ENCODE results near the gene CACNB4. TPM values are rescaled to one million over a fixed set of nuclear protein-coding genes. Genes with fewer than 3 reads are reported as not detected.

Gene CACNB4
- total RNA-seq, 4 donors from 2014 or later = 0.88 to 4.6 (median 2.6) TPM

- H3K27ac ChIP-seq = no peak overlapping the region
- H3K36me3 ChIP-seq = no peaks in the 10 kb centered on the region
- no peaks in the 10 kb centered on the region for H3K27me3 ChIP-seq
- no peak overlapping the region for H3K4me3 ChIP-seq
- H3K4me1 ChIP-seq = no peaks in the 10 kb centered on the region
- no peaks in the 10 kb centered on the region for H3K9me3 ChIP-seq
- no peak for DNase-seq
- TF ChIP-seq POLR2A (IDR thresholded peaks at IDR 0.05) (no peak), CTCF (IDR thresholded peaks at IDR 0.05) (no peak)
Observed at GRCh38 chr2:152088006-152088405, 10.8 kb downstream of the CACNB4 start.

- Histone ChIP-seq H3K27ac (no peak overlapping the region), H3K36me3 (no peaks in the 10 kb centered on the region), H3K9me3 (no peaks in the 10 kb centered on the region), H3K4me3 (no peak overlapping the region), H3K4me1 (no peaks in the 10 kb centered on the region), H3K27me3 (no peaks in the 10 kb centered on the region)
- TF ChIP-seq CTCF (IDR thresholded peaks at IDR 0.05) = no peak
- no peak for TF ChIP-seq POLR2A (IDR thresholded peaks at IDR 0.05)
- DNase-seq = no peak
Observed at GRCh38 chr2:152086231-152086630, 12.6 kb downstream of the CACNB4 start.

GRCh38 chr2:152084076-152084475, 14.8 kb downstream of the CACNB4 start:
- Histone ChIP-seq H3K9me3 (no peaks in the 10 kb centered on the region), H3K36me3 (no peaks in the 10 kb centered on the region)
- no peak for DNase-seq

GRCh38 chr2:152083202-152083875, 15.5 kb downstream of the CACNB4 start:
- no peak for DNase-seq
- H3K27me3 ChIP-seq = no peaks in the 10 kb centered on the region
- H3K27ac ChIP-seq = no peak overlapping the region
- TF ChIP-seq CTCF (IDR thresholded peaks at IDR 0.05) (no peak), POLR2A (IDR thresholded peaks at IDR 0.05) (no peak)
- H3K36me3 ChIP-seq = no peaks in the 10 kb centered on the region
- no peak overlapping the region for H3K4me3 ChIP-seq
- no peaks in the 10 kb centered on the region for H3K9me3 ChIP-seq
- no peaks in the 10 kb centered on the region for H3K4me1 ChIP-seq

More at GRCh38 chr2:152084076-152084475, 14.8 kb downstream of the CACNB4 start:
- TF ChIP-seq CTCF (IDR thresholded peaks at IDR 0.05) = no peak
- no peak for TF ChIP-seq POLR2A (IDR thresholded peaks at IDR 0.05)
- H3K4me1 ChIP-seq = no peaks in the 10 kb centered on the region
- no peaks in the 10 kb centered on the region for H3K27me3 ChIP-seq
- H3K27ac ChIP-seq = no peak overlapping the region
- H3K4me3 ChIP-seq = no peak overlapping the region

GRCh38 chr2:152078662-152079061, 20.2 kb downstream of the CACNB4 start:
- no peaks in the 10 kb centered on the region for H3K9me3 ChIP-seq
- no peak for TF ChIP-seq POLR2A (IDR thresholded peaks at IDR 0.05)
- TF ChIP-seq CTCF (IDR thresholded peaks at IDR 0.05) = no peak
- H3K4me1 ChIP-seq = no peaks in the 10 kb centered on the region
- H3K4me3 ChIP-seq = no peak overlapping the region
- no peaks in the 10 kb centered on the region for H3K27me3 ChIP-seq
- no peaks in the 10 kb centered on the region for H3K36me3 ChIP-seq
- no peak overlapping the region for H3K27ac ChIP-seq
- DNase-seq = no peak
